Left lobe of liver (tissue), 2 donors: ENCODE data around the gene TMEM238L. TPM values are rescaled to one million over a fixed set of nuclear protein-coding genes. Genes with fewer than 3 reads are reported as not detected.
"Not testable (repeated sequence)": the region's sequence is repeated elsewhere in the genome, so short reads cannot be mapped to it uniquely, and the experiment has no call there.

Experiments used
- ATAC-seq: fragments of 200-7000 bp; cut with Tn5 transposase; one replicate; pipeline ENCODE4 v1.9.1; 2020; ENCODE audit warnings: mild to moderate bottlenecking, moderate library complexity
- DNase-seq: peaks from one replicate; pipeline ENCODE4 v3.0.0-alpha.2; 2020; ENCODE audit warnings: low spot score
- total RNA-seq: library from RNA; stranded (reverse); gene quantifications from one replicate; pipeline ENCODE4 v1.2.1, GENCODE V29; 2021
- donor health status: DM: no; HTN: no; CAD: no; lungs with moderate emphysema.
- donor health status: DM: no; HTN: yes; CAD: no.

TMEM238L gene
- not detected for total RNA-seq

GRCh38 chr17:10803830-10804475, at the start of gene TMEM238L:
Gene TMEM238L, minus strand, starts transcription at chr17:10804099. Its CDS starts 136 bp downstream, at chr17:10803963.
- DNase-seq (no peak), ATAC-seq (no peak)

- not testable (repeated sequence) for DNase-seq, ATAC-seq
Measured at GRCh38 chr17:10846636-10847035, 42.7 kb upstream of the TMEM238L start.

- ATAC-seq (no peak), DNase-seq (no peak)
Measured at GRCh38 chr17:10845388-10845751, 41.5 kb upstream of the TMEM238L start.

- ATAC-seq (peak; percentile 99), DNase-seq (peak; percentile 77)
Measured at GRCh38 chr17:10844621-10845387, 40.9 kb upstream of the TMEM238L start.

- ATAC-seq, result no peak
- no peak for DNase-seq
Measured at GRCh38 chr17:10843811-10844210, 39.9 kb upstream of the TMEM238L start.

GRCh38 chr17:10842658-10843057, 38.8 kb upstream of the TMEM238L start:
- no peak for ATAC-seq

GRCh38 chr17:10838682-10839081, 34.8 kb upstream of the TMEM238L start:
- DNase-seq (no peak), ATAC-seq (no peak)

More at GRCh38 chr17:10842658-10843057, 38.8 kb upstream of the TMEM238L start:
- DNase-seq, result no peak

GRCh38 chr17:10837921-10838320, 34.0 kb upstream of the TMEM238L start, which contains the start of gene PIRT:
Gene PIRT, minus strand, starts transcription at chr17:10838087. Its CDS starts 12,442 bp downstream, at chr17:10825645.
- DNase-seq, result no peak
- no peak for ATAC-seq

- no peak for DNase-seq
- ATAC-seq, result no peak
Measured at GRCh38 chr17:10836966-10837590, 33.2 kb upstream of the TMEM238L start.

GRCh38 chr17:10836145-10836544, 32.2 kb upstream of the TMEM238L start:
- no peak for DNase-seq
- ATAC-seq, result no peak

GRCh38 chr17:10831696-10832095, 27.8 kb upstream of the TMEM238L start:
- no peak for ATAC-seq
- no peak for DNase-seq

GRCh38 chr17:10827898-10828552, 24.1 kb upstream of the TMEM238L start:
- ATAC-seq, result no peak
- no peak for DNase-seq

GRCh38 chr17:10824874-10825273, 21.0 kb upstream of the TMEM238L start:
- ATAC-seq (no peak), DNase-seq (no peak)

GRCh38 chr17:10821770-10822169, 17.9 kb upstream of the TMEM238L start:
- ATAC-seq (no peak), DNase-seq (no peak)

GRCh38 chr17:10821054-10821453, 17.2 kb upstream of the TMEM238L start:
- ATAC-seq, result no peak
- no peak for DNase-seq

- DNase-seq, result no peak
- ATAC-seq, result no peak
Measured at GRCh38 chr17:10815319-10815718, 11.4 kb upstream of the TMEM238L start.

GRCh38 chr17:10814075-10814474, 10.2 kb upstream of the TMEM238L start:
- ATAC-seq (no peak), DNase-seq (no peak)

GRCh38 chr17:10812674-10813073, 8.8 kb upstream of the TMEM238L start:
- DNase-seq (peak; percentile 66), ATAC-seq (peak; percentile 85)

GRCh38 chr17:10809605-10810004, 5.7 kb upstream of the TMEM238L start:
- DNase-seq, result no peak
- ATAC-seq, result peak; percentile 57

GRCh38 chr17:10807704-10808128, 3.8 kb upstream of the TMEM238L start:
- no peak for DNase-seq
- ATAC-seq, result no peak

GRCh38 chr17:10806545-10807262, 2.8 kb upstream of the TMEM238L start:
- ATAC-seq, result no peak
- no peak for DNase-seq
